ENCODE data around the gene RC3H1. TPM values are rescaled to one million over a fixed set of nuclear protein-coding genes. Genes with fewer than 3 reads are reported as not detected.
A peak's percentile ranks its signal among the peaks of the same experiment; 100 is the strongest.

RC3H1 gene
- polyA plus RNA-seq, 1 of the 3 experiments (the other 2 are of a cell fraction): 2.9 TPM

DNA sequence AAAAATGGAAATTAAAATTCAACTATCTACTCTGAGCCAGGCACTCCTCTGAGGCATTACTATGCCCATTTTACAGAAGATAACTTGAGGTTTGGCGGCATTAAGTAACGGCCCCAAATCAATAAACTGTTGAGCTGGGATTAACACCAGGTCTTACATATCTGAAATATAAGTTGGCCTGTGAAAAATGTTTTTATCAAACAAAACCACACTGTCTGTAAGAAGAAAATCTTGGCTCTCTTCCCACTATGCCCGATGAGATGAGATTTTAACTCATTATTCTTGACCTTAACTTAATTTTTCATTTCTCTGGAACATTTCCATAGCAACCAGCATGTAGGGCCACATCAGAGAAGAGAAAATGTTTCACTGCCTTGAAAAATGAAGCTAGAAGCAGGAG lies 21.8 kb downstream of the RC3H1 start:
- Histone ChIP-seq H3K27ac (ENCODE audit: low read depth in 2 of 2, low read length in 1 of 2) (peak overlapping the region; percentile 84 to 85), H3K9me2 (no peaks in the 10 kb centered on the region), H2AFZ (ENCODE audit: low read depth) (no peak overlapping the region), H3K9ac (peak overlapping the region; percentile 7; the same call in 1 of the 2 replicates), H3K4me3 (ENCODE audit: low read depth in 2 of 2, low read length in 1 of 2) (no peak overlapping the region), H3K27me3 (ENCODE audit: insufficient read depth) (no peaks in the 10 kb centered on the region), H3F3A (replicated peaks; ENCODE audit: insufficient read depth) (peaks cover 16% of the 10 kb centered on the region), H3K36me3 (replicated peaks in 1 of 2; ENCODE audit: control insufficient read depth in 1 of 2, insufficient read depth in 2 of 2, low read length in 1 of 2) (peaks cover 0 to 3% of the 10 kb centered on the region in 2 experiments), H4K20me1 (ENCODE audit: insufficient read depth) (peaks cover 76% of the 10 kb centered on the region), H3K79me2 (ENCODE audit: insufficient read depth) (peaks cover 97% of the 10 kb centered on the region), H3K9me3 (no peaks in the 10 kb centered on the region), H3K4me2 (peak overlapping the region; percentile 57; the same call in 1 of the 2 replicates), H3K4me1 (ENCODE audit: control insufficient read depth in 1 of 2, insufficient read depth in 2 of 2, low read depth in 1 of 2, low read length in 1 of 2) (peaks cover 10 to 36% of the 10 kb centered on the region in 2 experiments; a peak in 3 of 4 replicates)
- ChIA-PET POLR2A (interaction anchor here (2.0 to 2.5 kb wide), 2 partner anchors 22 to 132 kb away, joined by 11 to 13 read pairs; partner anchors contain the start of genes GAS5, RC3H1 and ZBTB37), CTCF (interaction anchor here (0.6 to 1.0 kb wide), 2 partner anchors 12 to 590 kb away, joined by 3 to 4 read pairs; no protein-coding TSS in a partner anchor)
- DNase-seq: peak; percentile 70
- WGBS (ENCODE audit: low lambda C conversion rate): 32% methylated on average over 3 of the region's 3 CpGs
- peak; percentile 43; the same call in 1 of the 2 replicates for TF ChIP-seq TCF12 (IDR thresholded peaks at IDR 0.05)
- no peak for TF ChIP-seq TAF1 (IDR thresholded peaks at IDR 0.05; ENCODE audit: borderline replicate concordance, low read depth, low read length)
- no peak for TF ChIP-seq EZH2phosphoT487 (IDR thresholded peaks at IDR 0.05; ENCODE audit: borderline replicate concordance, low read depth)
- peak; percentile 34; the same call in 1 of the 2 replicates for TF ChIP-seq MXI1 (IDR thresholded peaks at IDR 0.05; ENCODE audit: low read depth, low read length)
- TF ChIP-seq, protein P1, sequence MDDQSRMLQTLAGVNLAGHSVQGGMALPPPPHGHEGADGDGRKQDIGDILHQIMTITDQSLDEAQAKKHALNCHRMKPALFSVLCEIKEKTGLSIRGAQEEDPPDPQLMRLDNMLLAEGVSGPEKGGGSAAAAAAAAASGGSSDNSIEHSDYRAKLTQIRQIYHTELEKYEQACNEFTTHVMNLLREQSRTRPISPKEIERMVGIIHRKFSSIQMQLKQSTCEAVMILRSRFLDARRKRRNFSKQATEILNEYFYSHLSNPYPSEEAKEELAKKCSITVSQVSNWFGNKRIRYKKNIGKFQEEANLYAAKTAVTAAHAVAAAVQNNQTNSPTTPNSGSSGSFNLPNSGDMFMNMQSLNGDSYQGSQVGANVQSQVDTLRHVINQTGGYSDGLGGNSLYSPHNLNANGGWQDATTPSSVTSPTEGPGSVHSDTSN (IDR thresholded peaks at IDR 0.05): peak; percentile 66
- TF ChIP-seq RAD21 (IDR thresholded peaks at IDR 0.05; ENCODE audit: low read length): peak; percentile 10; the same call in 1 of the 2 replicates
- TF ChIP-seq TEAD4 (IDR thresholded peaks at IDR 0.05; ENCODE audit: borderline replicate concordance, insufficient read depth): no peak
- TF ChIP-seq SIN3A (IDR thresholded peaks at IDR 0.05; ENCODE audit: borderline replicate concordance, low read depth, low read length): no peak
- TF ChIP-seq FOXJ3 (CRISPR knock-in tag; IDR thresholded peaks at IDR 0.05): peak; percentile 66
- TF ChIP-seq JUND (IDR thresholded peaks at IDR 0.05): no peak
- TF ChIP-seq NRF1 (IDR thresholded peaks at IDR 0.05; ENCODE audit: low read depth, low read length): no peak
- TF ChIP-seq FOXM1 (IDR thresholded peaks at IDR 0.05; ENCODE audit: low read depth): no peak
- TF ChIP-seq, protein P2, sequence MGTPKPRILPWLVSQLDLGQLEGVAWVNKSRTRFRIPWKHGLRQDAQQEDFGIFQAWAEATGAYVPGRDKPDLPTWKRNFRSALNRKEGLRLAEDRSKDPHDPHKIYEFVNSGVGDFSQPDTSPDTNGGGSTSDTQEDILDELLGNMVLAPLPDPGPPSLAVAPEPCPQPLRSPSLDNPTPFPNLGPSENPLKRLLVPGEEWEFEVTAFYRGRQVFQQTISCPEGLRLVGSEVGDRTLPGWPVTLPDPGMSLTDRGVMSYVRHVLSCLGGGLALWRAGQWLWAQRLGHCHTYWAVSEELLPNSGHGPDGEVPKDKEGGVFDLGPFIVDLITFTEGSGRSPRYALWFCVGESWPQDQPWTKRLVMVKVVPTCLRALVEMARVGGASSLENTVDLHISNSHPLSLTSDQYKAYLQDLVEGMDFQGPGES (IDR thresholded peaks at IDR 0.05; ENCODE audit: low read depth, low read length): no peak
- TF ChIP-seq POLR2AphosphoS5 (IDR thresholded peaks at IDR 0.05; ENCODE audit: low read depth, low read length): no peak
- TF ChIP-seq, protein P3, sequence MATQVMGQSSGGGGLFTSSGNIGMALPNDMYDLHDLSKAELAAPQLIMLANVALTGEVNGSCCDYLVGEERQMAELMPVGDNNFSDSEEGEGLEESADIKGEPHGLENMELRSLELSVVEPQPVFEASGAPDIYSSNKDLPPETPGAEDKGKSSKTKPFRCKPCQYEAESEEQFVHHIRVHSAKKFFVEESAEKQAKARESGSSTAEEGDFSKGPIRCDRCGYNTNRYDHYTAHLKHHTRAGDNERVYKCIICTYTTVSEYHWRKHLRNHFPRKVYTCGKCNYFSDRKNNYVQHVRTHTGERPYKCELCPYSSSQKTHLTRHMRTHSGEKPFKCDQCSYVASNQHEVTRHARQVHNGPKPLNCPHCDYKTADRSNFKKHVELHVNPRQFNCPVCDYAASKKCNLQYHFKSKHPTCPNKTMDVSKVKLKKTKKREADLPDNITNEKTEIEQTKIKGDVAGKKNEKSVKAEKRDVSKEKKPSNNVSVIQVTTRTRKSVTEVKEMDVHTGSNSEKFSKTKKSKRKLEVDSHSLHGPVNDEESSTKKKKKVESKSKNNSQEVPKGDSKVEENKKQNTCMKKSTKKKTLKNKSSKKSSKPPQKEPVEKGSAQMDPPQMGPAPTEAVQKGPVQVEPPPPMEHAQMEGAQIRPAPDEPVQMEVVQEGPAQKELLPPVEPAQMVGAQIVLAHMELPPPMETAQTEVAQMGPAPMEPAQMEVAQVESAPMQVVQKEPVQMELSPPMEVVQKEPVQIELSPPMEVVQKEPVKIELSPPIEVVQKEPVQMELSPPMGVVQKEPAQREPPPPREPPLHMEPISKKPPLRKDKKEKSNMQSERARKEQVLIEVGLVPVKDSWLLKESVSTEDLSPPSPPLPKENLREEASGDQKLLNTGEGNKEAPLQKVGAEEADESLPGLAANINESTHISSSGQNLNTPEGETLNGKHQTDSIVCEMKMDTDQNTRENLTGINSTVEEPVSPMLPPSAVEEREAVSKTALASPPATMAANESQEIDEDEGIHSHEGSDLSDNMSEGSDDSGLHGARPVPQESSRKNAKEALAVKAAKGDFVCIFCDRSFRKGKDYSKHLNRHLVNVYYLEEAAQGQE (IDR thresholded peaks at IDR 0.05; ENCODE audit: low read depth, low read length): no peak
- peak in 1 of 2 experiments; percentile 76; a peak in 1 of 4 replicates for TF ChIP-seq EP300 (IDR thresholded peaks at IDR 0.05; ENCODE audit: borderline replicate concordance in 1 of 2, low read depth in 1 of 2, low read length in 1 of 2)
- TF ChIP-seq, protein P4, sequence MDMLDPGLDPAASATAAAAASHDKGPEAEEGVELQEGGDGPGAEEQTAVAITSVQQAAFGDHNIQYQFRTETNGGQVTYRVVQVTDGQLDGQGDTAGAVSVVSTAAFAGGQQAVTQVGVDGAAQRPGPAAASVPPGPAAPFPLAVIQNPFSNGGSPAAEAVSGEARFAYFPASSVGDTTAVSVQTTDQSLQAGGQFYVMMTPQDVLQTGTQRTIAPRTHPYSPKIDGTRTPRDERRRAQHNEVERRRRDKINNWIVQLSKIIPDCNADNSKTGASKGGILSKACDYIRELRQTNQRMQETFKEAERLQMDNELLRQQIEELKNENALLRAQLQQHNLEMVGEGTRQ (IDR thresholded peaks at IDR 0.05; ENCODE audit: borderline replicate concordance, low read depth, low read length): no peak
- no peak for TF ChIP-seq YY1 (IDR thresholded peaks at IDR 0.05; ENCODE audit: low read depth)
- TF ChIP-seq, protein P5, sequence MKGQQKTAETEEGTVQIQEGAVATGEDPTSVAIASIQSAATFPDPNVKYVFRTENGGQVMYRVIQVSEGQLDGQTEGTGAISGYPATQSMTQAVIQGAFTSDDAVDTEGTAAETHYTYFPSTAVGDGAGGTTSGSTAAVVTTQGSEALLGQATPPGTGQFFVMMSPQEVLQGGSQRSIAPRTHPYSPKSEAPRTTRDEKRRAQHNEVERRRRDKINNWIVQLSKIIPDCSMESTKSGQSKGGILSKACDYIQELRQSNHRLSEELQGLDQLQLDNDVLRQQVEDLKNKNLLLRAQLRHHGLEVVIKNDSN (IDR thresholded peaks at IDR 0.05; ENCODE audit: borderline replicate concordance, low read depth): no peak
- TF ChIP-seq FOSL2 (IDR thresholded peaks at IDR 0.05; ENCODE audit: borderline replicate concordance, low read depth): no peak
- TF ChIP-seq MEF2A (IDR thresholded peaks at IDR 0.05; ENCODE audit: borderline replicate concordance, low read depth): no peak
- peak; percentile 78 for TF ChIP-seq RCOR1 (IDR thresholded peaks at IDR 0.05; ENCODE audit: low read length)
- no peak for TF ChIP-seq ELF1 (IDR thresholded peaks at IDR 0.05)
- peak; percentile 70; the same call in 1 of the 2 replicates for TF ChIP-seq NFIC (IDR thresholded peaks at IDR 0.05; ENCODE audit: borderline replicate concordance)
- peak; percentile 57 for TF ChIP-seq CHD2 (IDR thresholded peaks at IDR 0.05; ENCODE audit: low read length, partially characterized antibody)
- TF ChIP-seq RXRA (IDR thresholded peaks at IDR 0.05; ENCODE audit: borderline replicate concordance, low read depth): no peak
- TF ChIP-seq GATA2 (CRISPR knock-in tag; IDR thresholded peaks at IDR 0.05): peak; percentile 73
- TF ChIP-seq RFX5 (IDR thresholded peaks at IDR 0.05; ENCODE audit: low read length): peak; percentile 49; the same call in 1 of the 2 replicates
